ENCODE data around the gene SLC29A3.
A peak's percentile ranks its signal among the peaks of the same experiment; 100 is the strongest.

SLC29A3 gene

GRCh38 chr10:71324743-71325142, 5.7 kb downstream of the SLC29A3 start:
- DNase-seq, result no peak

- no peak for DNase-seq
Measured at GRCh38 chr10:71325267-71325666, 6.2 kb downstream of the SLC29A3 start.

- DNase-seq, result no peak
Measured at GRCh38 chr10:71326464-71326881, 7.4 kb downstream of the SLC29A3 start.

- DNase-seq, result no peak
Measured at GRCh38 chr10:71330789-71331404, 11.8 kb downstream of the SLC29A3 start.

GRCh38 chr10:71331736-71332135, 12.7 kb downstream of the SLC29A3 start:
- no peak for DNase-seq

GRCh38 chr10:71332466-71332865, 13.4 kb downstream of the SLC29A3 start:
- DNase-seq, result no peak

GRCh38 chr10:71333129-71333887, 14.2 kb downstream of the SLC29A3 start:
- DNase-seq, result no peak

- DNase-seq, result no peak
Measured at GRCh38 chr10:71334221-71334791, 15.2 kb downstream of the SLC29A3 start.

- no peak for DNase-seq
Measured at GRCh38 chr10:71335173-71335708, 16.2 kb downstream of the SLC29A3 start.

- DNase-seq, result no peak
Measured at GRCh38 chr10:71336632-71337031, 17.6 kb downstream of the SLC29A3 start.

- no peak for DNase-seq
Measured at GRCh38 chr10:71337219-71337701, 18.2 kb downstream of the SLC29A3 start.

GRCh38 chr10:71338728-71339495, 19.9 kb downstream of the SLC29A3 start:
- DNase-seq, result no peak

- no peak for DNase-seq
Measured at GRCh38 chr10:71339796-71340589, 20.9 kb downstream of the SLC29A3 start.

- peak; percentile 47 for DNase-seq
Measured at GRCh38 chr10:71342573-71343391, 23.7 kb downstream of the SLC29A3 start.

- no peak for DNase-seq
Measured at GRCh38 chr10:71343392-71343773, 24.3 kb downstream of the SLC29A3 start.

- no peak for DNase-seq
Measured at GRCh38 chr10:71344154-71344925, 25.3 kb downstream of the SLC29A3 start.

GRCh38 chr10:71344993-71345480, 26.0 kb downstream of the SLC29A3 start:
- DNase-seq, result peak; percentile 33

GRCh38 chr10:71345694-71346093, 26.6 kb downstream of the SLC29A3 start:
- DNase-seq, result no peak

- peak; percentile 27 for DNase-seq
Measured at GRCh38 chr10:71346731-71347130, 27.7 kb downstream of the SLC29A3 start.

All from retina (tissue), 1 donor.